GM21381 (cell line): ENCODE data around the gene GCN1.
A peak's percentile ranks its signal among the peaks of the same experiment; 100 is the strongest.

Experiments used
- ATAC-seq: cut with Tn5 transposase; IDR thresholded peaks from one replicate; pipeline ENCODE4 v1.9.1; 2021; ENCODE audit warnings: mild to moderate bottlenecking, moderate library complexity; ENCODE audit not compliant: unreplicated experiment

The GCN1 gene

GRCh38 chr12:120099738-120100137 is 94.8 kb downstream of the GCN1 start:
- no peak for ATAC-seq

GRCh38 chr12:120098756-120099470 is 95.6 kb downstream of the GCN1 start:
- no peak for ATAC-seq

GRCh38 chr12:120096671-120097202 is 97.8 kb downstream of the GCN1 start:
- no peak for ATAC-seq

- no peak for ATAC-seq
These were observed 98.8 kb downstream of the GCN1 start for GRCh38 chr12:120095736-120096135.

- no peak for ATAC-seq
These were observed 99.2 kb downstream of the GCN1 start for GRCh38 chr12:120095331-120095730.

- ATAC-seq = no peak
These were observed 100.0 kb downstream of the GCN1 start for GRCh38 chr12:120094485-120094884.

- ATAC-seq = no peak
These were observed 100.7 kb downstream of the GCN1 start for GRCh38 chr12:120093592-120094355.

GRCh38 chr12:120093336-120093591 is 101.3 kb downstream of the GCN1 start:
- no peak for ATAC-seq

GRCh38 chr12:120092551-120093335 is 101.8 kb downstream of the GCN1 start:
- no peak for ATAC-seq

- no peak for ATAC-seq
These were observed 103.0 kb downstream of the GCN1 start for GRCh38 chr12:120091371-120092090.

GRCh38 chr12:120090626-120091295 is 103.8 kb downstream of the GCN1 start:
- ATAC-seq = no peak

GRCh38 chr12:120090206-120090605 is 104.3 kb downstream of the GCN1 start:
- ATAC-seq = no peak

GRCh38 chr12:120089796-120090195 is 104.7 kb downstream of the GCN1 start:
- no peak for ATAC-seq

GRCh38 chr12:120089105-120089504 is 105.4 kb downstream of the GCN1 start:
- ATAC-seq = no peak

GRCh38 chr12:120086801-120087621 is 107.5 kb downstream of the GCN1 start:
- peak; percentile 98 for ATAC-seq

GRCh38 chr12:120085920-120086645 is 108.4 kb downstream of the GCN1 start:
- ATAC-seq = no peak

GRCh38 chr12:120081641-120082040 is 112.9 kb downstream of the GCN1 start:
- no peak for ATAC-seq

GRCh38 chr12:120079411-120080400 is 114.8 kb downstream of the GCN1 start:
- no peak for ATAC-seq
